ENCODE results near the gene CSTF1.

CSTF1 gene

DNA sequence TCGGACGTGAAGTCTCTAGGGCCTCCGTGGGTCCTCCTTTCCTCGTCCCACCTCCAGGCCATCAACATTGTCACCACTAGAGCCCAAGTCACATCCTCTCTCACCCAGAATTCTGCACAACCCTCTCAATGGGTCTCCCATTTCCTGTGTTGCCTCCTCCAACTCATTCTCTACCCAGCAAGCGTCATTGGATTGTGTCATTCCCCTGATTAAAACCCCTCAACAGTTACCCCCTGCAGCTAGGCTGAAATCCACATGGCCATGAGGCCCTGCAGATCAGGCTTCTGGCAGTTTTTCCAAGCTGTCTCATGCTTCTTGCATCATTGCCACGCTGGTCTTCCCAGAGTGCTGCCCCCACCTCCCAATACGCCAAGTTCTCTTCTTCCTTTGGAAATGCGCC lies 46.5 kb upstream of the CSTF1 start:
- no peak for TF ChIP-seq EZH2phosphoT487 (IDR thresholded peaks at IDR 0.05; ENCODE audit: borderline replicate concordance)
- H3K9ac ChIP-seq (ENCODE audit: low read depth, low read length, poor library complexity, severe bottlenecking), result no peak overlapping the region
- H3K9me2 ChIP-seq (replicated peaks; ENCODE audit: low read depth, low read length), result no peaks in the 10 kb centered on the region
- no peaks in the 10 kb centered on the region for H4K20me1 ChIP-seq (ENCODE audit: insufficient read depth, low read length, poor library complexity, severe bottlenecking)
- no peak overlapping the region for H2AFZ ChIP-seq (ENCODE audit: low read length)
- no peaks in the 10 kb centered on the region for H3K79me2 ChIP-seq (ENCODE audit: insufficient read depth, low read length)
- H3K27me3 ChIP-seq (ENCODE audit: insufficient read depth, low read length, poor library complexity, severe bottlenecking), result no peaks in the 10 kb centered on the region
- H3F3A ChIP-seq (ENCODE audit: low read depth), result no peaks in the 10 kb centered on the region
- H3K36me3 ChIP-seq (ENCODE audit: insufficient read depth, low read length), result no peaks in the 10 kb centered on the region
- H3K4me3 ChIP-seq (ENCODE audit: low read length, poor library complexity, severe bottlenecking), result no peak overlapping the region
- no peak overlapping the region for H3K4me2 ChIP-seq (ENCODE audit: low read depth, low read length, poor library complexity, severe bottlenecking)
- no peaks in the 10 kb centered on the region for H3K4me1 ChIP-seq (ENCODE audit: insufficient read depth, low read length, poor library complexity, severe bottlenecking)
- no peaks in the 10 kb centered on the region for H3K9me3 ChIP-seq (ENCODE audit: insufficient read depth, low read depth, low read length)

DNA sequence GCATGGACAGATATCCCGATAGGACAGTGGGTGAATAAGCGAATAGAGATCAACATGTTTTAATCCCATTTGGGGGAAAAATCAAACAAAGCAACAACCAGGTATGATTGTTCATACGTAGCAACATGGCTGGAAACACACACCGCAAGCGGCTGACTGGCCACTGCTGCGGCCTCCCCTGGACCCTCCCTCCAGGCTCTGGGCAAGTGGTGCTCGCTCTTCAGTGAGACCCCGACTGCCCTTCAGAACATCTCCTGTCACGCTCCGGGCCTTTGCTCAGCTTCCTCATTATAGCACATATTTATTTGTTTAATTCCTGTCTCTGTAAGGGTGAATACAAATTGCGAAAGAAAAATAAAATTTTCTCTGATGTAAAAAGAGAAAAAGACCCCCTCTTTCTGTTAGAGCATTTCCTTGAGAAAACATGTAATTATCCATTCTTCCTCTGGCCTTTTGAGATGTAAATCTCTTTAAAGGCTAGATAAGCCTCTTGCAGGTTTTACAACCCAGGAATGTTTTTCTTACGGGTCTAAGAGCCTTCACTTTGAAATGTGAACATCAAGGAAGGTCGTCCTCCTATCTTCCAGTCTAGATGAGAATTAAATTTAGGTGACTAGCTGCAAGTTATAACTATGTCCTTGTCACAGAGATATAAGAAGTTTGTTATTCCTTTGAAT lies 44.7 kb upstream of the CSTF1 start:
- Histone ChIP-seq H3K4me3 (ENCODE audit: low read length, poor library complexity, severe bottlenecking) (no peak overlapping the region), H3K9me3 (ENCODE audit: insufficient read depth, low read depth, low read length) (no peaks in the 10 kb centered on the region), H3K79me2 (ENCODE audit: insufficient read depth, low read length) (no peaks in the 10 kb centered on the region), H3K36me3 (ENCODE audit: insufficient read depth, low read length) (no peaks in the 10 kb centered on the region), H3K9me2 (replicated peaks; ENCODE audit: low read depth, low read length) (no peaks in the 10 kb centered on the region), H3K9ac (ENCODE audit: low read depth, low read length, poor library complexity, severe bottlenecking) (no peak overlapping the region), H3K27me3 (ENCODE audit: insufficient read depth, low read length, poor library complexity, severe bottlenecking) (no peaks in the 10 kb centered on the region), H2AFZ (ENCODE audit: low read length) (no peak overlapping the region), H3K4me2 (ENCODE audit: low read depth, low read length, poor library complexity, severe bottlenecking) (no peak overlapping the region), H3F3A (ENCODE audit: low read depth) (no peaks in the 10 kb centered on the region), H4K20me1 (ENCODE audit: insufficient read depth, low read length, poor library complexity, severe bottlenecking) (no peaks in the 10 kb centered on the region), H3K4me1 (ENCODE audit: insufficient read depth, low read length, poor library complexity, severe bottlenecking) (no peaks in the 10 kb centered on the region)
- TF ChIP-seq EZH2phosphoT487 (IDR thresholded peaks at IDR 0.05; ENCODE audit: borderline replicate concordance), result no peak
- TF ChIP-seq, protein P1, sequence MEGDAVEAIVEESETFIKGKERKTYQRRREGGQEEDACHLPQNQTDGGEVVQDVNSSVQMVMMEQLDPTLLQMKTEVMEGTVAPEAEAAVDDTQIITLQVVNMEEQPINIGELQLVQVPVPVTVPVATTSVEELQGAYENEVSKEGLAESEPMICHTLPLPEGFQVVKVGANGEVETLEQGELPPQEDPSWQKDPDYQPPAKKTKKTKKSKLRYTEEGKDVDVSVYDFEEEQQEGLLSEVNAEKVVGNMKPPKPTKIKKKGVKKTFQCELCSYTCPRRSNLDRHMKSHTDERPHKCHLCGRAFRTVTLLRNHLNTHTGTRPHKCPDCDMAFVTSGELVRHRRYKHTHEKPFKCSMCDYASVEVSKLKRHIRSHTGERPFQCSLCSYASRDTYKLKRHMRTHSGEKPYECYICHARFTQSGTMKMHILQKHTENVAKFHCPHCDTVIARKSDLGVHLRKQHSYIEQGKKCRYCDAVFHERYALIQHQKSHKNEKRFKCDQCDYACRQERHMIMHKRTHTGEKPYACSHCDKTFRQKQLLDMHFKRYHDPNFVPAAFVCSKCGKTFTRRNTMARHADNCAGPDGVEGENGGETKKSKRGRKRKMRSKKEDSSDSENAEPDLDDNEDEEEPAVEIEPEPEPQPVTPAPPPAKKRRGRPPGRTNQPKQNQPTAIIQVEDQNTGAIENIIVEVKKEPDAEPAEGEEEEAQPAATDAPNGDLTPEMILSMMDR (conservative IDR thresholded peaks at IDR 0.05; ENCODE audit: low read length), result no peak

DNA sequence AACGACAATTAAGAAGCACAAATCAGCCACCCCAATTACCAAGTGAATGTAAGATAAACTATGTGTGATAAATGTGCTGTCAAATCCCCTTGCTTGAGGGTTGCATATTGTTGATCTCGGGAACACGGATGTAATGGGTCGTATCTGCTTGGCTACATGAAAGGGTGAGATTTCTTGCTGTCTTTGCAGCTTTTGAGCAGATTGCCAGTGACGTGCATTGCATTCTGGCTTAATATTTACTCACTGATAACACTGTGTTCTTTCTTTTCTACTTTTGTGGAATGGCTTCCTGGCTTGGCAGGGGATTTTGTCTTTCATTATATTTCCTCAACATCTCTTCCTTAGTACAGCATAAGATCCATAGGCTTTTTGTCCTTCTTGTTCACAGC lies 44.1 kb upstream of the CSTF1 start:
- no peak for TF ChIP-seq EZH2phosphoT487 (IDR thresholded peaks at IDR 0.05; ENCODE audit: borderline replicate concordance)
- TF ChIP-seq, protein P1 (conservative IDR thresholded peaks at IDR 0.05; ENCODE audit: low read length), result no peak
- Histone ChIP-seq H3K9me3 (ENCODE audit: insufficient read depth, low read depth, low read length) (no peaks in the 10 kb centered on the region), H3F3A (ENCODE audit: low read depth) (no peaks in the 10 kb centered on the region), H3K27me3 (ENCODE audit: insufficient read depth, low read length, poor library complexity, severe bottlenecking) (no peaks in the 10 kb centered on the region), H3K9me2 (replicated peaks; ENCODE audit: low read depth, low read length) (no peaks in the 10 kb centered on the region), H4K20me1 (ENCODE audit: insufficient read depth, low read length, poor library complexity, severe bottlenecking) (no peaks in the 10 kb centered on the region), H3K4me2 (ENCODE audit: low read depth, low read length, poor library complexity, severe bottlenecking) (no peak overlapping the region), H3K36me3 (ENCODE audit: insufficient read depth, low read length) (no peaks in the 10 kb centered on the region), H2AFZ (ENCODE audit: low read length) (no peak overlapping the region), H3K4me1 (ENCODE audit: insufficient read depth, low read length, poor library complexity, severe bottlenecking) (no peaks in the 10 kb centered on the region), H3K4me3 (ENCODE audit: low read length, poor library complexity, severe bottlenecking) (no peak overlapping the region), H3K79me2 (ENCODE audit: insufficient read depth, low read length) (no peaks in the 10 kb centered on the region), H3K9ac (ENCODE audit: low read depth, low read length, poor library complexity, severe bottlenecking) (no peak overlapping the region)

DNA sequence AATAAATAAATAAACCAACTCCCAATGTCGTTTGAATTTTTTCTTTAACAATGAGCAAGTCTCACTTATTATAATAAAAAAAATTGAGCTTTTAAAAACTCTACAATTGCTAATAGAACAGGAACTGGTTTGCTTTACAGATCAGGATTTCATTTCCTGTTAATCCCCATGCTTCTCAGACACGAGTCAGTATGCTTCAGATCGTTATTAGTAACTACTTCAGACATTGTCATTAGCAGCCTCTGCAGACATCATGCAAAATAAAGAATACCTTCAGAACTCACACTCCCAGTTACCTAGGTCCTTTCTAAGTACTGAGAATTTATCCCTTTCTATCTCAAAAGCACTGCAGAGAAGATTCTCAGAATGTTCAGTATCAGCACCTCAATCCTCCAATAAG lies 43.7 kb upstream of the CSTF1 start:
- Histone ChIP-seq H3K4me3 (ENCODE audit: low read length, poor library complexity, severe bottlenecking) (no peak overlapping the region), H3K36me3 (ENCODE audit: insufficient read depth, low read length) (no peaks in the 10 kb centered on the region), H2AFZ (ENCODE audit: low read length) (no peak overlapping the region), H3K4me1 (ENCODE audit: insufficient read depth, low read length, poor library complexity, severe bottlenecking) (no peaks in the 10 kb centered on the region), H3K9me3 (ENCODE audit: insufficient read depth, low read depth, low read length) (no peaks in the 10 kb centered on the region), H3F3A (ENCODE audit: low read depth) (no peaks in the 10 kb centered on the region), H3K4me2 (ENCODE audit: low read depth, low read length, poor library complexity, severe bottlenecking) (no peak overlapping the region), H4K20me1 (ENCODE audit: insufficient read depth, low read length, poor library complexity, severe bottlenecking) (no peaks in the 10 kb centered on the region), H3K9ac (ENCODE audit: low read depth, low read length, poor library complexity, severe bottlenecking) (no peak overlapping the region), H3K9me2 (replicated peaks; ENCODE audit: low read depth, low read length) (no peaks in the 10 kb centered on the region), H3K27me3 (ENCODE audit: insufficient read depth, low read length, poor library complexity, severe bottlenecking) (no peaks in the 10 kb centered on the region), H3K79me2 (ENCODE audit: insufficient read depth, low read length) (no peaks in the 10 kb centered on the region)
- TF ChIP-seq EZH2phosphoT487 (IDR thresholded peaks at IDR 0.05; ENCODE audit: borderline replicate concordance), result no peak
- TF ChIP-seq, protein P1 (conservative IDR thresholded peaks at IDR 0.05; ENCODE audit: low read length), result no peak
